Measurements from ENCODE around the gene ADD1. TPM values are rescaled to one million over a fixed set of nuclear protein-coding genes. Genes with fewer than 3 reads are reported as not detected.

The ADD1 gene
- total and polyA plus RNA-seq, 2 donors (not counting 1 experiment from before 2014, with no cell fraction given), result 302 to 383 TPM

- Histone ChIP-seq H3K27me3 (replicated peaks in 1 of 4; ENCODE audit: control extremely low read depth in 1 of 4, control insufficient read depth in 3 of 4, insufficient read depth in 4 of 4, low read length in 3 of 4) (no peaks in the 10 kb centered on the region), H3K36me3 (replicated peaks in 1 of 2; ENCODE audit: control extremely low read depth in 1 of 2, control insufficient read depth in 1 of 2, extremely low read depth in 1 of 2, insufficient read depth in 2 of 2, low read length in 1 of 2) (peaks cover 0 to 10% of the 10 kb centered on the region in 2 experiments), H3K9me3 (ENCODE audit: control extremely low read depth in 1 of 3, control insufficient read depth in 2 of 3, insufficient read depth in 1 of 3, low read length in 2 of 3) (no peaks in the 10 kb centered on the region), H3K4me2 (replicated peaks; ENCODE audit: low read depth, low read length, poor library complexity, severe bottlenecking) (peak overlapping the region; percentile 91), H3K4me1 (ENCODE audit: control insufficient read depth in 2 of 2, insufficient read depth in 2 of 2, low read length in 2 of 2) (peaks cover 87 to 93% of the 10 kb centered on the region in 2 donors), H3K27ac (ENCODE audit: low read length in 2 of 2) (peak overlapping the region; percentile 88 to 89), H2AFZ (ENCODE audit: insufficient read depth, low read depth, low read length, poor library complexity, severe bottlenecking) (no peak overlapping the region), H3K4me3 (ENCODE audit: control extremely low read depth in 1 of 5, extremely low read depth in 1 of 5, insufficient read depth in 1 of 5, low read depth in 2 of 5, low read length in 4 of 5) (no peak overlapping the region), H4K20me1 (ENCODE audit: control insufficient read depth, insufficient read depth, low read length, poor library complexity, severe bottlenecking) (no peaks in the 10 kb centered on the region), H3K9ac (ENCODE audit: low read length) (peak overlapping the region; percentile 20), H3K79me2 (ENCODE audit: control insufficient read depth, insufficient read depth, low read length) (peaks cover 90% of the 10 kb centered on the region)
- H3K9me3 Mint-ChIP-seq (ENCODE audit: insufficient read depth), result no peaks in the 10 kb centered on the region
- no peaks in the 10 kb centered on the region for H3K27me3 Mint-ChIP-seq
- CTCF ChIA-PET, result interaction anchor here (1.0 to 1.7 kb wide), 5 partner anchors 8 to 41 kb away, joined by 3 to 9 read pairs (median 3); no protein-coding TSS in a partner anchor
- intact Hi-C loops (cut with micrococcal nuclease), result no loop called here
- peak overlapping the region; percentile 64 for H3K4me3 Mint-ChIP-seq
- peak overlapping the region; percentile 96 for H3K27ac Mint-ChIP-seq
- DNase-seq (peak; percentile 39), ATAC-seq (ENCODE audit: low read depth) (no peak)
- 37% methylated on average over 10 of the region's 10 CpGs for WGBS (ENCODE audit: insufficient coverage)
- H3K4me1 Mint-ChIP-seq, result peaks cover 72% of the 10 kb centered on the region
- TF ChIP-seq CTCF (IDR thresholded peaks at IDR 0.05), result no peak
- TF ChIP-seq EZH2 (IDR thresholded peaks at IDR 0.05; ENCODE audit: borderline replicate concordance, insufficient read depth, low read depth, low read length, poor library complexity, severe bottlenecking), result no peak
- POLR2A ChIA-PET, result interaction anchor here (0.7 to 1.9 kb wide), 4 partner anchors 10 to 48 kb away, joined by 3 to 6 read pairs (median 4); no protein-coding TSS in a partner anchor
Measured at GRCh38 chr4:2804449-2804972, 39.1 kb upstream of the ADD1 start.

GRCh38 chr4:2804973-2805501 lies 38.6 kb upstream of the ADD1 start:
- Histone ChIP-seq H3K27ac (ENCODE audit: low read length in 2 of 2) (peak overlapping the region; percentile 88 to 89), H3K9ac (ENCODE audit: low read length) (peak overlapping the region; percentile 20), H3K79me2 (ENCODE audit: control insufficient read depth, insufficient read depth, low read length) (peaks cover 90% of the 10 kb centered on the region), H3K36me3 (replicated peaks in 1 of 2; ENCODE audit: control extremely low read depth in 1 of 2, control insufficient read depth in 1 of 2, extremely low read depth in 1 of 2, insufficient read depth in 2 of 2, low read length in 1 of 2) (peaks cover 0 to 10% of the 10 kb centered on the region in 2 experiments), H3K9me3 (ENCODE audit: control extremely low read depth in 1 of 3, control insufficient read depth in 2 of 3, insufficient read depth in 1 of 3, low read length in 2 of 3) (no peaks in the 10 kb centered on the region), H3K4me1 (ENCODE audit: control insufficient read depth in 2 of 2, insufficient read depth in 2 of 2, low read length in 2 of 2) (peaks cover 87 to 93% of the 10 kb centered on the region in 2 donors), H3K27me3 (replicated peaks in 1 of 4; ENCODE audit: control extremely low read depth in 1 of 4, control insufficient read depth in 3 of 4, insufficient read depth in 4 of 4, low read length in 3 of 4) (no peaks in the 10 kb centered on the region), H3K4me3 (ENCODE audit: control extremely low read depth in 1 of 5, extremely low read depth in 1 of 5, insufficient read depth in 1 of 5, low read depth in 2 of 5, low read length in 4 of 5) (no peak overlapping the region), H2AFZ (ENCODE audit: insufficient read depth, low read depth, low read length, poor library complexity, severe bottlenecking) (no peak overlapping the region), H3K4me2 (replicated peaks; ENCODE audit: low read depth, low read length, poor library complexity, severe bottlenecking) (peak overlapping the region; percentile 91), H4K20me1 (ENCODE audit: control insufficient read depth, insufficient read depth, low read length, poor library complexity, severe bottlenecking) (no peaks in the 10 kb centered on the region)
- ATAC-seq (ENCODE audit: low read depth), result no peak
- Mint-ChIP-seq H3K27me3 (no peaks in the 10 kb centered on the region), H3K27ac (peak overlapping the region; percentile 96), H3K4me1 (peaks cover 74% of the 10 kb centered on the region), H3K9me3 (ENCODE audit: insufficient read depth) (no peaks in the 10 kb centered on the region), H3K4me3 (peak overlapping the region; percentile 80)
- ChIA-PET CTCF (interaction anchor here (1.0 to 1.3 kb wide), 2 partner anchors 17 to 30 kb away, joined by 3 read pairs; no protein-coding TSS in a partner anchor), POLR2A (interaction anchor here (0.7 to 1.9 kb wide), 3 partner anchors 13 to 48 kb away, joined by 3 to 6 read pairs (median 4); no protein-coding TSS in a partner anchor)
- DNase-seq, result no peak
- intact Hi-C loops (cut with micrococcal nuclease), result no loop called here
- TF ChIP-seq CTCF (IDR thresholded peaks at IDR 0.05), result no peak
- no peak for TF ChIP-seq EZH2 (IDR thresholded peaks at IDR 0.05; ENCODE audit: borderline replicate concordance, insufficient read depth, low read depth, low read length, poor library complexity, severe bottlenecking)
- 51% methylated on average over 13 of the region's 13 CpGs for WGBS (ENCODE audit: insufficient coverage)
